GM19463 (cell line): ENCODE measurements around the gene C9orf50.
A peak's percentile ranks its signal among the peaks of the same experiment; 100 is the strongest.

Source experiments
- ATAC-seq: cut with Tn5 transposase; IDR thresholded peaks from one replicate; pipeline ENCODE4 v1.9.1; 2021; ENCODE audit warnings: mild to moderate bottlenecking, moderate library complexity; ENCODE audit not compliant: unreplicated experiment

Gene C9orf50

GRCh38 chr9:129633207-129633606 lies 12.3 kb upstream of the C9orf50 start:
- no peak for ATAC-seq

GRCh38 chr9:129632460-129632859 lies 11.6 kb upstream of the C9orf50 start:
- no peak for ATAC-seq

- no peak for ATAC-seq
Measured at GRCh38 chr9:129631674-129632129, 10.8 kb upstream of the C9orf50 start.

GRCh38 chr9:129630967-129631673 lies 10.2 kb upstream of the C9orf50 start:
- ATAC-seq = no peak

GRCh38 chr9:129629251-129629820 lies 8.4 kb upstream of the C9orf50 start:
- ATAC-seq = no peak

GRCh38 chr9:129628709-129629108 lies 7.8 kb upstream of the C9orf50 start:
- ATAC-seq = no peak

- ATAC-seq = no peak
Measured at GRCh38 chr9:129627556-129628440, 6.9 kb upstream of the C9orf50 start.

GRCh38 chr9:129626625-129627284 lies 5.9 kb upstream of the C9orf50 start:
- ATAC-seq = peak; percentile 23

GRCh38 chr9:129626079-129626624 lies 5.3 kb upstream of the C9orf50 start, which contains the start of gene NTMT1:
NTMT1 (plus strand) TSS chr9:129626163; CDS start chr9:129632704, 6,541 bp downstream.
- peak; percentile 75 for ATAC-seq

- ATAC-seq = no peak
Measured at GRCh38 chr9:129624947-129625346, 4.0 kb upstream of the C9orf50 start.

- ATAC-seq = no peak
Measured at GRCh38 chr9:129624168-129624759, 3.4 kb upstream of the C9orf50 start.

GRCh38 chr9:129623331-129623730 lies 2.4 kb upstream of the C9orf50 start:
- no peak for ATAC-seq

GRCh38 chr9:129619787-129620668 lies 873 bp downstream of the C9orf50 start:
- ATAC-seq = no peak

GRCh38 chr9:129617167-129617566 lies 3.7 kb downstream of the C9orf50 start:
- no peak for ATAC-seq

- no peak for ATAC-seq
Measured at GRCh38 chr9:129615407-129616285, 5.3 kb downstream of the C9orf50 start.

GRCh38 chr9:129614932-129615331 lies 6.0 kb downstream of the C9orf50 start:
- no peak for ATAC-seq

- no peak for ATAC-seq
Measured at GRCh38 chr9:129613520-129614175, 7.3 kb downstream of the C9orf50 start.
